CD4-positive, alpha-beta T cell treated with Interleukin-6 at 100 ng/mL for 8 hours (primary cell): ENCODE measurements around the gene DXO.
"Not testable (repeated sequence)": the region's sequence is repeated elsewhere in the genome, so short reads cannot be mapped to it uniquely, and the experiment has no call there.

Experiments
- DNase-seq: peaks from one replicate; pipeline ENCODE4 v3.0.0-alpha.2; 2020; ENCODE audit warnings: mixed read lengths, low spot score

The DXO gene

GRCh38 chr6:31980195-31980876 is 8.4 kb upstream of the DXO start:
- not testable (repeated sequence) for DNase-seq

DNA sequence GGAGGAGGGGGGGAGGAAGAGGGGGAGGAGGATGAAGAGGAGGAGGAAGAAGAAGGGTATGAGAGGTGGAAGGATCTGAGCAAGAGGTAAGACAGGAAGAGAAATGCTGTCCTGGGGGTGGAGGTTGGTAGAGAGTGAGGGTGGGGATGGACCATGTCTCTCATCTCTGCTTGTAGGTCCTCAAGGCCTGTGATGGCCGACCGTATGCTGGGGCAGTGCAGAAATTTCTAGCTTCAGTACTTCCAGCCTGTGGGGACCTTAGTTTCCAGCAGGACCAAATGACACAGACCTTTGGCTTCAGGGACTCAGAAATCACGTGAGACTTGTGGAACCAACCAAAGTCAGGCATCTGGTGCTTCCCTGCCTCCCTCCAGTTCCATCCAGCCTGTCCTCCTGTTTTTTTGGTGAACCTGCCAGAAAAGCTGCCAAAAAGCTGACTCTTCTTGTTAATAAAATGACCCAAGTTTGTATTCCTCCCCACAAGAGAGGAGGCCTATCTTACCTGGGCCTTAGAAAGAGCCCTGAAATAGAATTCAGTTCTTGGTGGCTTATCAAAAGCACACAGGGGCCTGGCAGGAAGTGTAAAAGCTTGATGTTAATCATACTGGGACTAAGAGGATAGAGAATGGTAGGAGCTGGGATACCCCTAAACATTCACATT is 7.4 kb upstream of the DXO start:
- DNase-seq: no peak

GRCh38 chr6:31978831-31979230 is 6.9 kb upstream of the DXO start:
- no peak for DNase-seq

GRCh38 chr6:31977816-31978431 is 6.0 kb upstream of the DXO start:
- DNase-seq: no peak

DNA sequence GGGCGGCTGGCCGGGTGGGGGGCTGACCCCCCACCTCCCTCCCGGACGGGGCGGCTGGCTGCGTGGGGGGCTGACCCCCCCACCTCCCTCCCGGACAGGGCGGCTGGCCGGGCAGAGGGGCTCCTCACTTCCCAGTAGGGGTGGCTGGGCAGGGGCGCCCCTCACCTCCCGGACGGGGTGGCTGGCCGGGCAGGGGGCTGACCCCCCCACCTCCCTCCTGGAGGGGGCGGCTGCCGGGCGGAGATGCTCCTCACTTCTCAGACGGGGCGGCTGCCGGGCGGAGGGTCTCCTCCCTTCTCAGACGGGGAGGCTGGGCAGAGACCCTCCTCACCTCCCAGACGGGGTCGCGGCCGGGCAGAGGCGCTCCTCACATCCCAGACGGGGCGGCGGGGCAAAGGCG is 4.1 kb upstream of the DXO start:
- DNase-seq: not testable (repeated sequence)

GRCh38 chr6:31972709-31973350 is 892 bp upstream of the DXO start:
- DNase-seq: no peak

- DNase-seq: no peak
Measured at GRCh38 chr6:31971279-31971992, 502 bp downstream of the DXO start.

DNA sequence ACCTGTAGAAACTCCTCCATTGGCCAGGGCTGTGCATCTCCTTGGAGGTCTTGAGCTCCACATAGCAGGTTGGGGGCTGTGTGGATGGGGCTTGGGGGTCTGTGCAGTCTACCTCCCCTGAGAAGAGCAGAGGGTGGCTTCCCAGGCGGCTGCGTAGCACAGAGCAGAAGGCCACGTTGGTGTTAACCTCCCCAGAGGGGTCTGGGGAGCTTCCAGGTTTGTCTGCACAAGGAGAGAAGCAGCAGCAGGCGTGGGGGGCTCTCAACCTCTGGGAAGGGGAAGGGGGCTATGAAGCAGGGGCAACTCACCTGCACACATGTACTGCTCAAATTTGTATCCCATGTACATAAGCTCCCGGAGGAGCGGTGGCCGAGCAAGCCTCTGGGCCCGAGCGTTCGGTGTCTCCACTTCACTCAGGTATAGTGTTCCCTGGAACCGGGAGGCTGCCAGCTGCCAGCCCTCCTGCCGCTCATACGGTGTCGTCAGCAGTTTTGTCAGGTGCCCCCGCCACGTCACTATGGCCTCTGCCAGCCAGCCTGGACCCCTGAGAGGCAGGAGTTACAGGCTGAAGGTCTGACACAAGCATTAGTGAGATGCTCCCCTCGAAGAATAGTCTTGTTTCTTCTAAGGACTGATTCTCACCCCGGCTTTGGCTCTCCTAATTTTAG is 1.2 kb downstream of the DXO start:
- DNase-seq: no peak

DNA sequence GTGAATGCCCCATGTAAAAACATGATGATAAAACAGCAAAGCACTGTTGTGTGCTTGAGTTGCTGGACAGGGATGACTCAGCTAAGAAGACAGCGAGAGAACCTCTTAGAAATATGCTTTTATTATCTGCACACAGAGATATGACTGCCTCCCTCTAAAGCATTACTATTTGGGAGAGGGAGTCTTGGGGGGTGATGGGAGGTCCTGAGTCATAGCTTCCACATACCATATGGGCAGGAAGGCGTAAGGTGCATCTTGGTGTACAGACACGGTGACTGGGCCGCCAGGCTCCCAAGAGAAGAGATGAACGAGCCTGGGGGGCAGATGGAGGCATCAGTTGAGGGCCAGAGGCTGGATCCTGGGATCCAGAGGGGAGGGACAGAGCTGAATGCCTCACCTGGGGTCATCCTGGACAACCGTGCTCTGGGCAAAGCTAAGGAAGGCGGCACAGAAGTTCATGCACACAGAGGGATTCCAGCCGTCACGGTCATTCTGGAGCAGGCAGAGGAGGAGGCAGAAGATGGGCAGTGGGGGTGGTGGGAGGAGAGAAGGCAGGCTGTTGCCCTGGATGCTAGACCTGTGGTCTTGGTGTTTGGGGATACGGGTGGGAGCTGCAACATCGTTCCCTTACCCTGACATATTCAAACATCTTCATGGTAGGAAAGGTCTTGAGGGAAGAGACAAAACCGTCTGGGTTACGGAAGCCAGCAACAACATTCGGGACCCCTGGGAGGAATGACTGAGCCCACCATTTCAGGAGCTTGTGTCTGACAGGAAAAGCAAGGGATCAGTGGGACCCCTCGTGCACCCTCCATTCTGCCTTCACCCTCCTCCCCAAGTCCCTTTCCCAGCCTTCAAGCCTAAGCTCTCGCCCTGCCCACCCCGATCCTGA is 2.0 kb downstream of the DXO start:
- DNase-seq: no peak

DNA sequence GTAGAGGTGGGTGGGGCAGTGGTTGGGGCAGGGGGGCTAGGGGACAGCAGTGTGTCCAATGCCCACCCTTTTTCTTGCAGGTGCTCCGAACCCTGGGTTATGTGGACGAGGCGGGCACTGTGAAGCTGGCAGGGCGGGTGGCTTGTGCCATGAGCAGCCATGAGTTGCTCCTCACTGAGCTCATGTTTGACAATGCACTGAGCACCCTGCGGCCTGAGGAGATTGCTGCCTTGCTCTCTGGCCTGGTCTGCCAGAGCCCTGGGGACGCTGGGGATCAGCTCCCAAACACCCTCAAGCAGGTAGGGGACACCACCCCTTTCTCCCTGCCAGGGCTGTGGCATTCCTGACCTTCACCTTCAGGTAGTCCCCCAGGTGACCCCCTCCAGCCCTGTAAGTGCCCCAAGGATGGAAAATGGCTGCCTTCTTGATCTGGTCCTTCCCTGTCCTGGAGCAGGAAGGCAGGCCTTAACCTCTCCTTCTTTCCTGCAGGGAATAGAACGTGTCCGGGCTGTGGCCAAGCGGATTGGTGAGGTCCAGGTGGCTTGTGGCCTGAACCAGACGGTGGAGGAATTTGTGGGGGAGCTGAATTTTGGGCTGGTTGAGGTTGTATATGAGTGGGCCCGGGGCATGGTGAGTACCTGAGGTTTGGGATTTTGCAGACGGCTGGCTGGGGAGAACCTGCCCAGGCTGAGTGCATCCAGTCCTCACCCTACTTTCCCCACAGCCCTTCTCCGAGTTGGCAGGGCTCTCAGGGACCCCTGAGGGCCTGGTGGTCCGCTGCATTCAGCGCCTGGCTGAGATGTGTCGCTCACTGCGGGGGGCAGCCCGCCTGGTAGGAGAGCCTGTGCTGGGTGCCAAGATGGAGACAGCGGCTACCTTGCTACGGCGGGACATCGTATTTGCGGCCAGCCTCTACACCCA is 2.9 kb downstream of the DXO start:
- DNase-seq: no peak

- DNase-seq: no peak
Measured at GRCh38 chr6:31968326-31968725, 3.6 kb downstream of the DXO start.

DNA sequence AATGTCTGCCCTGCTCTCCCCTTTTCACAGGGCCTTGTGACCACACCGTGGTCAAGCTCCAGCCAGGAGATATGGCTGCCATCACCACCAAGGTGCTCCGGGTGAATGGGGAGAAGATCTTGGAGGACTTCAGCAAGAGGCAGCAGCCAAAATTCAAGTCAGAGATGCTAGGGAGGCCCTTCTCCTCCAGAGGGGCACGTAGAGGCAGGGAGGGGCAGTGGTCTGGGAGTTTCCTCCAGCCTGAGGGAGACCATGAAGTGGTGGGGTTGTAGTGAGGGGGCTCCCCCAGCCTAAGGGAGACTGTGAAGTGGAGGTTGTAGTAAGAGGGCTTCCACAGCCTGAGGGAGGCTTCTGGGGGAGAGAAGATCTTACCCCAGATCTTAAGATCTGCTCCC is 4.0 kb downstream of the DXO start:
- no peak for DNase-seq

DNA sequence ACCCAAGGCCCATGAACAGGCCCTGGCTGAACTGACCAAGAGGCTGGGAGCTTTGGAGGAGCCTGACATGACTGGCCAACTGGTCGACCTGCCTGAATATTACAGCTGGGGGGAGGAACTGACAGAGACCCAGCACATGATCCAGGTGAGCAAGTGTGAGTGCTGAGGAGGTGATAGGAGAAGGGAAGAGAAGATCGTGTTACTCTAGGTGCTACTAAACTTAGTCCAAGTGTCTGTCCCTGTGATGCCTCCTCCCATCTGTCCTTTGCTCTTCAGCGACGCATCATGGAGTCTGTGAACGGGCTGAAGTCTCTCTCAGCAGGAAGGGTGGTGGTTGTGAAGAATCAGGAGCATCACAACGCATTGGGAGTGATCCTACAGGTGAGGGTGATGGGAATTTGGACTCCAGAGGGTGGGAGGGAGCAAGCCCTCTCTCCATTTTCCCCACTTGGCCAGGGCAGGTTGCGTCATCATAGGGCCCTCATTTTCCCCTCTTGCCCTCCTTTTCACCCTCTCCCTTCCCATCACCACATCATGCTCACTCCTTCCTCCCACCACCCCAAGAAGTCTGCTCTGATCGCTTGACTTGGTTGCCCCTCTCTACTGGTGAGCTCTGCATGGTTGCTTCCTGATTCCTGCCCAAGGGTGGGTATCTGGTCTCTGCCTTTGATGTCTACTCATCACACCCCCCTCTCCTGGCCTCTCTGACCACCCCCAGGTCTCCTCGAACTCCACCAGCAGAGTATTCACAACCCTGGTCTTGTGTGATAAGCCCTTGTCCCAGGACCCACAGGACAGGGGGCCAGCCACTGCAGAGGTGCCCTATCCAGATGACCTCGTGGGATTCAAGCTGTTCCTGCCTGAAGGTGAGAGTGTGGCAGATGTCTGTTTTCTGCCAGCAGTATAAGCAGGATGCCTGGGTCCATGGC is 4.7 kb downstream of the DXO start:
- no peak for DNase-seq

- no peak for DNase-seq
Measured at GRCh38 chr6:31966506-31966905, 5.4 kb downstream of the DXO start.

DNA sequence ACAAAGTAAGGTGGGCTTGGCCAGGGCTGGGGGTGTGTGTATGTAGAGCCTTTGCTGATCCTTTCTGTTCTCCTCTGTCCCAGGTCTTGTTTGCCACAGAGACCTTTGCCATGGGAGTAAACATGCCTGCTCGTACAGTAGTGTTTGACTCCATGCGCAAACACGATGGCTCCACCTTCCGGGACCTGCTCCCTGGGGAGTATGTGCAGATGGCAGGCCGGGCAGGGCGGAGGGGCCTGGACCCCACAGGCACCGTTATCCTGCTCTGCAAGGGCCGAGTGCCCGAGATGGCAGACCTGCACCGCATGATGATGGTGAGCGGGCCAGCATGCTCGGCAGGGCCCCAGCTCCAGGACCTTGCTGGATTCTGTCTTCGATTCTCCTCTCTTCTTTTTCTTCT is 6.2 kb downstream of the DXO start:
- DNase-seq: no peak

DNA sequence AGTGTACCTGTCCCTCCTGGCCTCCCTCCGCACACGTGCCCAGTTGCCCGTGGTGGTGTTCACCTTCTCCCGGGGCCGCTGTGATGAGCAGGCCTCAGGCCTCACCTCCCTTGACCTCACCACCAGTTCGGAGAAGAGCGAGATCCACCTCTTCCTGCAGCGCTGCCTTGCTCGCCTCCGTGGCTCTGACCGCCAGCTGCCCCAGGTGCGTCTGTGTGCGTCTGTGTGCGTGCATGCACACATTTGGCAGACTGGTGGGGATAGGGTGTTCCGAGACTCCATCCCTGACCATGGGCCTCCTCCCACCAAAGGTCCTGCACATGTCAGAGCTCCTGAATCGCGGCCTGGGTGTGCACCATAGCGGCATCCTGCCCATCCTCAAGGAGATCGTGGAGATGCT is 8.0 kb downstream of the DXO start:
- DNase-seq: no peak

- DNase-seq: no peak
Measured at GRCh38 chr6:31961616-31962015, 10.3 kb downstream of the DXO start.
